GM21447 (cell line): Measurements from ENCODE around the gene ACR.
"Not testable (repeated sequence)": the region's sequence is repeated elsewhere in the genome, so short reads cannot be mapped to it uniquely, and the experiment has no call there.

Experiments used
- ATAC-seq: cut with Tn5 transposase; IDR thresholded peaks from one replicate; pipeline ENCODE4 v1.9.1; 2021; ENCODE audit not compliant: unreplicated experiment

Gene ACR

DNA sequence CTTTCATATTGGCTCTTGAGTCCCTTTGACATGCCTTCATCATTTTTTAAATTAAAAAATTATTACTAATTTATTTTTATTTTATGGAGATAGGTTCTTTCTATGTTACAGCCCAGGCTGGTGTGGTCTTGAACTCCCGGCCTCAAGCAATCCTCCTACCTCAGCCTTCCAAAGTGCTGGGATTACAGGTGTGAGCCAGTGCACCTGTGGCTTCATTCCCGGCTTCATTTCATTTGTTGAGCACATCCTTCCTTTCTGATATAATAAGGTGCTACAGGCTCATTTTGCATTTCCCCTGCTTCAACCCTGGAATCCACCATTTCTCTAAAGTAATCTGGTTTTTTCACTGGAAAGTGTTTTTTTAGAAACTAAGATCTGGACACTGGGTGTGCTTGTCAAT is 23.8 kb downstream of the ACR start:
- ATAC-seq, result not testable (repeated sequence)

DNA sequence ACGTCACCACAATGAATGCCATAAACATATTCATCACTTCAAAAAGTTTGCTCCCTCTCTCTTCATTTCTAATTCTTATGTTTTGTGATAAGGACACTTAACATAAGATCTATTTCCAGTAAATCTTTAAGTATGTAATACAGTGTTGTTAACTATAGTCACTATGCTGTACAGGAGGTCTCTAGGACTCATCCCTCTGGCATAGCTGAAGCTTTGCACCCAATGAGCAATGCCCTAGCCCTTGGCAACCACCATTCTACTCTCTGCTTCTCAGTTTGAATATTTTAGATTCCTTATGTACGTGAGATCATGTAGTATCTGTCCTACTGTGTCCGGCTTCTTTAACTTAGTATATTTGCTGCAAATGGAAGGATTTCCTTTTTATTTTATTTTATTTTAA is 26.3 kb downstream of the ACR start:
- not testable (repeated sequence) for ATAC-seq

DNA sequence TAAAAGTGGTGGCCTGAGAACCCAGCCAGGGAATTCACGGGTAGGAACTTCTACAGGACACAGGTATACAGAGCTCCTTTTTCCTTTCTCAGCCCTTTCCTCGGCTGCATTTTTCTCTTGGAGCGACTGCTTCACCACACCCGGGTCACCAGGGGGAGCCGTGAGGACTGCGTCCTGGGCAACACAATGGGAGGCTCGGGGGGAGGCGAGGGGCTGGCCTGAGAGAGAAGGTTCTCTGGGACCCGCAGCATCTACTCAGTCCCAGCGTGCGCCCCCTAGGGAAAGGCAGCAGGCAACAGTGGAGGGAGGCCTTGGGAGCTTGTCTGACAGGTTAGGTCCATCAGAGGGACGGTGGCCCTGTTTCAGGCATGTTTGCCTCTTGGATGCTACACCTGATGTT is 37.1 kb downstream of the ACR start:
- ATAC-seq, result not testable (repeated sequence)

DNA sequence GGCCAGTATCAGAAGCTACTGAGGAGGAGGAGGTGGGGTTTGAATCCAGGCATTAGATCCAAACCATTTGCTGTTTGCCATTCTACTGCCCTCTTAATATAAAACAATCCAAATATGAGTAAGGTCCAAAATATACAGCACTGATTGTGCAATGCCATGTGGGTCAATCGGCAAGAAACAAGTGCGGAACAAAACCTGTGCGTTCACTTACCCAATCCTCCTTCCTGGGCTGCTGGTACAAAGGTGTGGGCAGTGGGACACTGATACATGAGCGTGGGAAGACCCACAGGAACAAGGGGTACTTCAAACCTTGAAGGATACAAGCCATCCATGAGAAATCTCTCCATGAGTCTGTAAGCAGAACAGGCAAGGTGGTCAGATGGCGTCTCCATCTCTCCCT is 39.6 kb downstream of the ACR start:
- not testable (repeated sequence) for ATAC-seq

DNA sequence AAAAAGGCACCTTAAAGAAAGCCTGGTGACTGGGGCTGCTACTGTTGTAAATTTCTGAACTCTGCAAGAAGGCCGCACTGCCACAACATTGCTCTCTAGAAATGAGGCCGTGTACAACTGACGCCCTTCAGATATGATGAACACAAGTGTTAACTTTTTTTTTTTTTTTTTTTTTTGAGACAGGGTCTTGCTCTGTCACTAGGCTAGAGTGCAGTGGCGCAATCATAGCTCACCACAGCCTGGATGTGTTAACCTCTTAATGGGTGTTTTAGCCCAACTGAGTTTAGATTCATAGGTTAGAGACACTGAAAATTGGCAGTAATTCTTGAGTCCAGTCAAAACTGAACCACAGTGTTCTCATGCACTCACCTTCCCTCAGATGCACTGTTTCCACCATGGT is 42.2 kb downstream of the ACR start:
- not testable (repeated sequence) for ATAC-seq

DNA sequence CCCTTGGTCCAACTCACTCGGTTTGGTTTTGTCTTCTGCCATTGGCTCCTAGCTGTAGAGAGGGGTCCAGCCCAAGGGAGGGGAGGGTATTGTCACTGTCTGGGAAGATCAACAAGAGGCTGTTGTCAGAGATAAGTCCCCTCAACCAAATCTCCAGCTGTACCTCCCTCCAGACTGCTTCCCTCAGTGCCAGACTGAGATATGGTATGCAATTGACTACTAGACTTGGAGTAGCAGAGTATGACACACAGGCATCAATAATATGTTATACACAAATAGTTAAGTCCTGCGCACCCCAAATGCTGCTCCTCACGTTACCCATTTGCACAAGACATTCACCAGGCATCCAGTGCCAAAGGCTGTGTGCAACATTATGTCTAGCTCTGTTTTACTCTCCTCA is 44.2 kb downstream of the ACR start:
- ATAC-seq, result not testable (repeated sequence)

DNA sequence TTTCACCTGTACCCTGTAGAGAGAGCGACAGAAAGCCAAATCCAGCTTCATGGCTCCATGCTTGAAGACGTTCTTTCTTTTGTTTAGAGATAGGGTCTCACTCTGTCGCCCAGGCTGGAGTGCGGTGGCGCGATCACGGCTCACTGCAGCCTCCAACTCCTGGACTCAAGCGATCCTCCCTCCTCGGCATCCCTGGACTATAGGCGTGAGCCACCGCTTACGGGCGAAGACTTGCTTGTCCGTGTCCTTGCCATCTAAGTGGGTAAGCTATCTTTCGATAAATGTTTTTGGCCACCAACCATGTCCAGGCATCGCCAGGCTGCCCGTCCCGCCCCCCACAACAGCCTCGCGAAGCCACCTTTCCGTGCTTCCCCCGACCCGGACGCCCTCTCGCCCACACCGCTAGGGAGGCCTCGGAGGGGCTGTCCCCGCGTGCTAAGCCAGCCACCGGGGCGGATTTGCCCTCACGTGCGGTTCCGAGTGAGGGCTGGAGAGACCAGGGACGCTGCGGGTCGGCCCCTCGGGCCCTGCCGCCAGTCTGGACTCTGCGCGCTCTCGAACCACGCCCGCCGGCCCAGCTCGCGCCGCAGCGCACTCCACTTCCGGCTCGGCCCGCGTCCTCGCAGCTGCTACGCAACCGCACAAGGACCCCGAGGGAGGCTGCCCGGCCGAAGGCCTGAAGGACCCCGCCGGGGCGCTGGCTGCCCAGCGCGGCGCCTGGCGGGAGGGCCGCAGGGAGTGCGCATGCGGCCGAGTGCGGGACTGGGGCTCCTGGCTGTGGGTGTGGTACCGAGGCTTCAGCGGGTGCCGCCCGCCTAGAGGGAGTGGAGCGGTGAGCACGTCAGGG is 45.3 kb downstream of the ACR start, which contains the start of gene RABL2B:
Gene RABL2B, minus strand, starts transcription at position 604 of the 847 bp plus-strand sequence. CDS start 1,342 bp downstream, outside the sequence.
- peak; percentile 77 for ATAC-seq

DNA sequence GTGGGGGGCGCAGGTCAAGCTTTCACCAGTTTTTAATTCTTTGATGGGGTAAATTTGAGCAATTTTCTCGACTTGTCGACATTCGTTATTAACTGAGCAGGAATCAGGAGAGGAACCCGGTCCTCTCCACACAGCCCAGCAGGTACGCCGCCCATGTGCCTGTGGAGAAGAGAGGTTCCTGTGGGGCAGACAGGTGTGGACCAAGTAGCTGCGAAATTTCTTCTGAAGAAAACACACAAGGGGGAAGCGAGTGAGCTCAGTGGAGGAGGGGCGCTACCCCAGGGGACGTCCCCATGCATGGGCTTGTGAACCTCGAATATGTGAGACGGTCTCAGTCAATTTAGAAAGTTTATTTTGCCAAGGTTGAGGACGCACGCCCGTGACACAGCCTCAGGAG is 45.9 kb downstream of the ACR start:
- peak; percentile 32 for ATAC-seq

DNA sequence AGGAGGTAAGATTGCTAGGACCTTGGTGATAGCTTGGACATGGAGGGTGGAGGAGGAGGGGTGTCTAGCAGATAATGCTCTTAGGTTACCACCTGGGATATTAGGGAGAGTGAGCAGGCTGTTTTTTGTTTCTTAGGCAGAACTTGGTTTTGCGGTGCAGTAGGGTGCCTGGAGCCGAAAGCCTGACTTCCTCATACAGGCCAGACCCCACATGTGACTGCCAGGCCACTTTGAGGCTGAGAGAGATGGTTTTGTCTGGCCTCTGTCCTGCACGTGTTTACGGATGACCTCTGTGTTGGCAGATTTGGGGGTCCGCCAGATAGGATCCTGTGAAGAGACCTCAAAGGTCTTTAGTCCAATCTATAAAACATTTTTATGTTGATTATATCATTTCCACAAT is 47.3 kb downstream of the ACR start:
- not testable (repeated sequence) for ATAC-seq

DNA sequence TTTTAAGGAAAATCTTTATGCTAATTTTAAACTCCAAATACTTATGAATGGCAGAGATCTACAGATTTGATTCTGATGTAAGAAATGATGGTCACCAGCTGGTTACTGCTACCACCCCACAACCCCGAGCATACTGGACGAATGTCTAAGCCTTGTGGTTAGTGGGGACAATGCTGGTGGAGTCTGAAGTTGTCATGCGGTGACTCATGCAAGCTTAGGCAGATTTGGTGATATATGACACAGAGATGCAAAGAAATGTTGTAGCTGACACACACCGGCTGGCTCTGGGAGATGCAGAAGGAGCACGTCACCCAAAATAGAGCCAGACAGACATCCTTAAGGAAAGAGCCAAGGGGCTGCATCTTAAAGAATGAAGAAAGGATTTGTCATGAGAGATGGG is 48.9 kb downstream of the ACR start:
- ATAC-seq, result not testable (repeated sequence)
